ENCODE data around the gene KANSL1L.

- TF ChIP-seq CTCF (IDR thresholded peaks at IDR 0.05; ENCODE audit: low read depth, low read length, poor library complexity, severe bottlenecking) (no peak), EZH2phosphoT487 (IDR thresholded peaks at IDR 0.05; ENCODE audit: borderline replicate concordance, low read length) (no peak)
Observed at GRCh38 chr2:210055825-210056224, 115.4 kb downstream of the KANSL1L start.
